DOHH2 (cell line): ENCODE measurements around the gene CNDP1.

Experiments used
- H3F3A ChIP-seq: fragments of 200-600 bp; sonication (generic), shearing (Covaris generic); 2 replicates; pipeline ENCODE4 v1.6.0; 2016; ENCODE audit warnings: antibody characterized with exemption, mild to moderate bottlenecking; ENCODE audit not compliant: control insufficient read depth, insufficient read depth
- H3K27ac ChIP-seq: fragments of 200-600 bp; sonication (generic); 2 replicates; pipeline ENCODE4 v1.5.1; 2014; ENCODE audit warnings: low read depth, mild to moderate bottlenecking, low read length, moderate library complexity
- H3K27me3 ChIP-seq: fragments of 200-600 bp; sonication (generic); 2 replicates; pipeline ENCODE4 v1.6.1; 2014; ENCODE audit warnings: mild to moderate bottlenecking, low read length, mixed read lengths; ENCODE audit not compliant: control insufficient read depth
- H3K36me3 ChIP-seq: fragments of 200-600 bp; sonication (generic); 2 replicates; pipeline ENCODE4 v1.6.1; 2014; ENCODE audit warnings: mild to moderate bottlenecking, low read length, moderate library complexity, mixed read lengths; ENCODE audit not compliant: control insufficient read depth
- H3K4me1 ChIP-seq: fragments of 200-600 bp; sonication (generic); 2 replicates; pipeline ENCODE4 v1.6.1; 2014; ENCODE audit warnings: mild to moderate bottlenecking, low read length, mixed read lengths; ENCODE audit not compliant: control insufficient read depth
- H3K4me2 ChIP-seq: fragments of 200-600 bp; sonication (generic); 2 replicates; pipeline ENCODE4 v1.6.0; 2014; ENCODE audit warnings: mild to moderate bottlenecking, low read length, moderate library complexity
- H3K4me3 ChIP-seq: fragments of 200-600 bp; sonication (generic); 2 replicates; pipeline ENCODE4 v1.5.1; 2014; ENCODE audit warnings: mild to moderate bottlenecking, low read length, mixed read lengths
- H3K79me2 ChIP-seq: fragments of 200-600 bp; sonication (generic); 2 replicates; pipeline ENCODE4 v1.6.1; 2014; ENCODE audit warnings: mild to moderate bottlenecking, low read length, mixed read lengths; ENCODE audit not compliant: control insufficient read depth
- H3K9me2 ChIP-seq: fragments of 200-600 bp; sonication (generic); replicated peaks from 2 replicates; pipeline ENCODE4 v1.6.1; 2014; ENCODE audit warnings: mild to moderate bottlenecking, low read length, mixed read lengths; ENCODE audit not compliant: control insufficient read depth
- H3K9me3 ChIP-seq: fragments of 200-600 bp; sonication (generic); 2 replicates; pipeline ENCODE4 v1.6.1; 2014; ENCODE audit warnings: antibody characterized with exemption, low read length, mixed read lengths; ENCODE audit not compliant: control insufficient read depth, insufficient read depth
- H4K20me1 ChIP-seq: fragments of 200-600 bp; sonication (generic); 2 replicates; pipeline ENCODE4 v1.6.0; 2014; ENCODE audit warnings: low read depth, mild to moderate bottlenecking, antibody characterized with exemption, low read length, moderate library complexity; ENCODE audit not compliant: control insufficient read depth, insufficient read depth
- CTCF ChIP-seq: fragments of 200-600 bp; sonication (generic); IDR thresholded peaks from one replicate; pipeline ENCODE4 v1.5.1; 2014; ENCODE audit warnings: antibody characterized with exemption, mild to moderate bottlenecking, low read depth, low read length; ENCODE audit not compliant: poor library complexity, severe bottlenecking
- EZH2phosphoT487 ChIP-seq: fragments of 200-600 bp; sonication (generic); IDR thresholded peaks from 2 replicates; pipeline ENCODE4 v1.6.1; 2017; ENCODE audit warnings: borderline replicate concordance, mild to moderate bottlenecking, antibody characterized with exemption, low read length, moderate library complexity, mixed read lengths

The CNDP1 gene

GRCh38 chr18:74631212-74631611 lies 96.9 kb downstream of the CNDP1 start:
- Histone ChIP-seq H3K36me3 (peaks cover 35% of the 10 kb centered on the region), H3K4me1 (no peaks in the 10 kb centered on the region), H3K4me3 (no peak overlapping the region), H4K20me1 (0 out of 2 replicates have a peak, but pooled peaks cover 6% of the 10 kb centered on the region), H3K4me2 (no peak overlapping the region), H3K27me3 (no peaks in the 10 kb centered on the region), H3K27ac (no peak overlapping the region), H3K79me2 (peaks cover 19% of the 10 kb centered on the region), H3K9me3 (no peaks in the 10 kb centered on the region), H3K9me2 (no peaks in the 10 kb centered on the region), H3F3A (no peaks in the 10 kb centered on the region)
- no peak for TF ChIP-seq EZH2phosphoT487
- TF ChIP-seq CTCF, result no peak

- H3K4me2 ChIP-seq, result no peak overlapping the region
These were observed 97.5 kb downstream of the CNDP1 start for GRCh38 chr18:74631623-74632350.

GRCh38 chr18:74632351-74632679 lies 98.0 kb downstream of the CNDP1 start:
- peaks cover 8% of the 10 kb centered on the region for H3K79me2 ChIP-seq
- H3K27ac ChIP-seq, result no peak overlapping the region
- H3K9me2 ChIP-seq, result no peaks in the 10 kb centered on the region
- H3K4me2 ChIP-seq, result no peak overlapping the region
- no peaks in the 10 kb centered on the region for H3F3A ChIP-seq
- H3K4me3 ChIP-seq, result no peak overlapping the region
- H3K4me1 ChIP-seq, result no peaks in the 10 kb centered on the region
- no peaks in the 10 kb centered on the region for H4K20me1 ChIP-seq
- H3K36me3 ChIP-seq, result peaks cover 35% of the 10 kb centered on the region
- TF ChIP-seq EZH2phosphoT487, result no peak
- TF ChIP-seq CTCF, result no peak
- H3K9me3 ChIP-seq, result no peaks in the 10 kb centered on the region
- H3K27me3 ChIP-seq, result no peaks in the 10 kb centered on the region

More at GRCh38 chr18:74631623-74632350, 97.5 kb downstream of the CNDP1 start:
- Histone ChIP-seq H3K36me3 (peaks cover 35% of the 10 kb centered on the region), H3K9me2 (no peaks in the 10 kb centered on the region), H3F3A (no peaks in the 10 kb centered on the region), H3K4me1 (no peaks in the 10 kb centered on the region), H3K79me2 (peaks cover 13% of the 10 kb centered on the region), H4K20me1 (0 out of 2 replicates have a peak, but pooled peaks cover 2% of the 10 kb centered on the region), H3K9me3 (no peaks in the 10 kb centered on the region), H3K27me3 (no peaks in the 10 kb centered on the region), H3K27ac (no peak overlapping the region), H3K4me3 (no peak overlapping the region)
- TF ChIP-seq EZH2phosphoT487 (no peak), CTCF (no peak)

- peaks cover 35% of the 10 kb centered on the region for H3K36me3 ChIP-seq
- H3K4me2 ChIP-seq, result no peak overlapping the region
- no peaks in the 10 kb centered on the region for H3F3A ChIP-seq
- no peaks in the 10 kb centered on the region for H3K4me1 ChIP-seq
- no peaks in the 10 kb centered on the region for H3K27me3 ChIP-seq
- no peaks in the 10 kb centered on the region for H4K20me1 ChIP-seq
- H3K9me3 ChIP-seq, result no peaks in the 10 kb centered on the region
- no peak overlapping the region for H3K27ac ChIP-seq
- H3K4me3 ChIP-seq, result no peak overlapping the region
- no peak for TF ChIP-seq EZH2phosphoT487
- no peak for TF ChIP-seq CTCF
- H3K79me2 ChIP-seq, result peaks cover 8% of the 10 kb centered on the region
- no peaks in the 10 kb centered on the region for H3K9me2 ChIP-seq
These were observed 98.6 kb downstream of the CNDP1 start for GRCh38 chr18:74632856-74633255.
